ENCODE data around the gene KANK3.
"Not testable (repeated sequence)": the region's sequence is repeated elsewhere in the genome, so short reads cannot be mapped to it uniquely, and the experiment has no call there.

KANK3 gene

GRCh38 chr19:8355631-8356402 is 12.8 kb upstream of the KANK3 start:
- Histone ChIP-seq H3K4me1 (ENCODE audit: control insufficient read depth, insufficient read depth, low read depth, low read length) (peaks cover 16% of the 10 kb centered on the region), H3K9me3 (ENCODE audit: control insufficient read depth, low read length) (no peaks in the 10 kb centered on the region), H3K79me1 (replicated peaks; ENCODE audit: low read length, poor library complexity, severe bottlenecking) (no peaks in the 10 kb centered on the region), H3K4me2 (ENCODE audit: low read length, poor library complexity, severe bottlenecking) (no peak overlapping the region), H3K9ac (ENCODE audit: low read length) (peak overlapping the region; percentile 28), H2BK5ac (ENCODE audit: low read depth, low read length, poor library complexity, severe bottlenecking) (peak overlapping the region; percentile 46), H3K4me3 (ENCODE audit: insufficient read depth in 1 of 2, low read depth in 1 of 2, low read length in 2 of 2) (peak overlapping the region in 1 of 2 experiments; percentile 11), H2BK12ac (ENCODE audit: low read length in 2 of 2) (peak overlapping the region; percentile 79 to 99), H3K18ac (ENCODE audit: low read depth in 1 of 2, low read length in 2 of 2) (peak overlapping the region; percentile 14 to 88), H3K27ac (ENCODE audit: low read length, poor library complexity, severe bottlenecking) (peak overlapping the region; percentile 91), H2AK5ac (ENCODE audit: low read length, severe bottlenecking) (peak overlapping the region; percentile 63), H2AFZ (ENCODE audit: low read depth, low read length) (no peak overlapping the region), H2BK15ac (ENCODE audit: low read depth, poor library complexity, severe bottlenecking) (peak overlapping the region; percentile 49), H3K36me3 (ENCODE audit: control insufficient read depth in 1 of 2, insufficient read depth in 2 of 2, low read depth in 1 of 2, low read length in 2 of 2) (no peaks in the 10 kb centered on the region), H4K91ac (ENCODE audit: low read length) (peak overlapping the region; percentile 92), H2BK120ac (ENCODE audit: low read depth, low read length) (no peak overlapping the region), H3K23ac (ENCODE audit: low read length in 2 of 2) (no peak overlapping the region), H3K4ac (ENCODE audit: low read depth in 1 of 2, low read length in 2 of 2) (peak overlapping the region; percentile 54 to 85), H3K27me3 (ENCODE audit: control insufficient read depth in 1 of 2, insufficient read depth in 1 of 2, low read length in 2 of 2) (no peaks in the 10 kb centered on the region), H4K8ac (ENCODE audit: low read length) (peak overlapping the region; percentile 89), H3K14ac (ENCODE audit: low read length in 2 of 2) (peak overlapping the region in 1 of 2 experiments; percentile 11)
- WGBS, result 43% methylated on average over 6 of the region's 6 CpGs
- DNase-seq, result peak; percentile 100

- not testable (repeated sequence) for H2BK120ac ChIP-seq (ENCODE audit: low read depth, low read length); H2AFZ ChIP-seq (ENCODE audit: low read depth, low read length); H2BK5ac ChIP-seq (ENCODE audit: low read depth, low read length, poor library complexity, severe bottlenecking); H4K91ac ChIP-seq (ENCODE audit: low read length); H3K4me3 ChIP-seq (ENCODE audit: insufficient read depth in 1 of 2, low read depth in 1 of 2, low read length in 2 of 2); H2AK5ac ChIP-seq (ENCODE audit: low read length, severe bottlenecking); H3K27me3 ChIP-seq (ENCODE audit: control insufficient read depth in 1 of 2, insufficient read depth in 1 of 2, low read length in 2 of 2); H3K4ac ChIP-seq (ENCODE audit: low read depth in 1 of 2, low read length in 2 of 2); H3K23ac ChIP-seq (ENCODE audit: low read length in 2 of 2); H3K27ac ChIP-seq (ENCODE audit: low read length, poor library complexity, severe bottlenecking); H3K9me3 ChIP-seq (ENCODE audit: control insufficient read depth, low read length); H3K79me1 ChIP-seq (replicated peaks; ENCODE audit: low read length, poor library complexity, severe bottlenecking); H3K14ac ChIP-seq (ENCODE audit: low read length in 2 of 2); H2BK12ac ChIP-seq (ENCODE audit: low read length in 2 of 2); H3K36me3 ChIP-seq (ENCODE audit: control insufficient read depth in 1 of 2, insufficient read depth in 2 of 2, low read depth in 1 of 2, low read length in 2 of 2); H4K8ac ChIP-seq (ENCODE audit: low read length); DNase-seq; H2BK15ac ChIP-seq (ENCODE audit: low read depth, poor library complexity, severe bottlenecking); H3K18ac ChIP-seq (ENCODE audit: low read depth in 1 of 2, low read length in 2 of 2)
- peak overlapping the region; percentile 41 for H3K4me2 ChIP-seq (ENCODE audit: low read length, poor library complexity, severe bottlenecking)
- H3K9ac ChIP-seq (ENCODE audit: low read length), result peak overlapping the region; percentile 69
- H3K4me1 ChIP-seq (ENCODE audit: control insufficient read depth, insufficient read depth, low read depth, low read length), result peaks cover 13% of the 10 kb centered on the region
- WGBS, result 69% methylated on average over 5 of the region's 5 CpGs
Measured at GRCh38 chr19:8352845-8353244, 9.8 kb upstream of the KANK3 start.

- no peak overlapping the region for H2BK12ac ChIP-seq (ENCODE audit: low read length in 2 of 2)
- H2AK5ac ChIP-seq (ENCODE audit: low read length, severe bottlenecking), result no peak overlapping the region
- H3K18ac ChIP-seq (ENCODE audit: low read depth in 1 of 2, low read length in 2 of 2), result no peak overlapping the region
- no peaks in the 10 kb centered on the region for H3K27me3 ChIP-seq (ENCODE audit: control insufficient read depth in 1 of 2, insufficient read depth in 1 of 2, low read length in 2 of 2)
- H2BK15ac ChIP-seq (ENCODE audit: low read depth, poor library complexity, severe bottlenecking), result no peak overlapping the region
- no peak overlapping the region for H4K8ac ChIP-seq (ENCODE audit: low read length)
- peak overlapping the region; percentile 39 for H2AFZ ChIP-seq (ENCODE audit: low read depth, low read length)
- H3K4me1 ChIP-seq (ENCODE audit: control insufficient read depth, insufficient read depth, low read depth, low read length), result peaks cover 14% of the 10 kb centered on the region
- H3K27ac ChIP-seq (ENCODE audit: low read length, poor library complexity, severe bottlenecking), result no peak overlapping the region
- H3K14ac ChIP-seq (ENCODE audit: low read length in 2 of 2), result no peak overlapping the region
- H2BK120ac ChIP-seq (ENCODE audit: low read depth, low read length), result peak overlapping the region; percentile 42
- H3K79me1 ChIP-seq (replicated peaks; ENCODE audit: low read length, poor library complexity, severe bottlenecking), result no peaks in the 10 kb centered on the region
- no peak overlapping the region for H3K4ac ChIP-seq (ENCODE audit: low read depth in 1 of 2, low read length in 2 of 2)
- no peaks in the 10 kb centered on the region for H3K36me3 ChIP-seq (ENCODE audit: control insufficient read depth in 1 of 2, insufficient read depth in 2 of 2, low read depth in 1 of 2, low read length in 2 of 2)
- no peak overlapping the region for H2BK5ac ChIP-seq (ENCODE audit: low read depth, low read length, poor library complexity, severe bottlenecking)
- DNase-seq, result peak; percentile 65
- H3K9me3 ChIP-seq (ENCODE audit: control insufficient read depth, low read length), result no peaks in the 10 kb centered on the region
- peak overlapping the region; percentile 41 for H3K4me2 ChIP-seq (ENCODE audit: low read length, poor library complexity, severe bottlenecking)
- no peak overlapping the region for H4K91ac ChIP-seq (ENCODE audit: low read length)
- peak overlapping the region; percentile 69 for H3K9ac ChIP-seq (ENCODE audit: low read length)
- 35% methylated on average over 5 of the region's 10 CpGs for WGBS
- H3K23ac ChIP-seq (ENCODE audit: low read length in 2 of 2), result no peak overlapping the region
- peak overlapping the region in 1 of 2 experiments; percentile 64 for H3K4me3 ChIP-seq (ENCODE audit: insufficient read depth in 1 of 2, low read depth in 1 of 2, low read length in 2 of 2)
Measured at GRCh38 chr19:8352134-8352827, 9.2 kb upstream of the KANK3 start.

GRCh38 chr19:8349629-8350372 is 6.7 kb upstream of the KANK3 start:
- not testable (repeated sequence) for H3K18ac ChIP-seq (ENCODE audit: low read depth in 1 of 2, low read length in 2 of 2); H2BK12ac ChIP-seq (ENCODE audit: low read length in 2 of 2); H3K9me3 ChIP-seq (ENCODE audit: control insufficient read depth, low read length); H2BK5ac ChIP-seq (ENCODE audit: low read depth, low read length, poor library complexity, severe bottlenecking); H2AK5ac ChIP-seq (ENCODE audit: low read length, severe bottlenecking); H3K4me1 ChIP-seq (ENCODE audit: control insufficient read depth, insufficient read depth, low read depth, low read length); H4K91ac ChIP-seq (ENCODE audit: low read length); H3K14ac ChIP-seq (ENCODE audit: low read length in 2 of 2); H2BK120ac ChIP-seq (ENCODE audit: low read depth, low read length); H4K8ac ChIP-seq (ENCODE audit: low read length); DNase-seq; H3K4me3 ChIP-seq (ENCODE audit: insufficient read depth in 1 of 2, low read depth in 1 of 2, low read length in 2 of 2); H3K27ac ChIP-seq (ENCODE audit: low read length, poor library complexity, severe bottlenecking); H3K9ac ChIP-seq (ENCODE audit: low read length); H3K27me3 ChIP-seq (ENCODE audit: control insufficient read depth in 1 of 2, insufficient read depth in 1 of 2, low read length in 2 of 2); H3K36me3 ChIP-seq (ENCODE audit: control insufficient read depth in 1 of 2, insufficient read depth in 2 of 2, low read depth in 1 of 2, low read length in 2 of 2); H3K23ac ChIP-seq (ENCODE audit: low read length in 2 of 2); H2BK15ac ChIP-seq (ENCODE audit: low read depth, poor library complexity, severe bottlenecking); H3K79me1 ChIP-seq (replicated peaks; ENCODE audit: low read length, poor library complexity, severe bottlenecking); H2AFZ ChIP-seq (ENCODE audit: low read depth, low read length); H3K4me2 ChIP-seq (ENCODE audit: low read length, poor library complexity, severe bottlenecking); H3K4ac ChIP-seq (ENCODE audit: low read depth in 1 of 2, low read length in 2 of 2)
- WGBS, result 81% methylated on average over 5 of the region's 8 CpGs

All from mesenchymal stem cell (in vitro differentiated cells and primary cell).